ENCODE data around the gene ARL3.
"Not testable (repeated sequence)": the region's sequence is repeated elsewhere in the genome, so short reads cannot be mapped to it uniquely, and the experiment has no call there.

The ARL3 gene

DNA sequence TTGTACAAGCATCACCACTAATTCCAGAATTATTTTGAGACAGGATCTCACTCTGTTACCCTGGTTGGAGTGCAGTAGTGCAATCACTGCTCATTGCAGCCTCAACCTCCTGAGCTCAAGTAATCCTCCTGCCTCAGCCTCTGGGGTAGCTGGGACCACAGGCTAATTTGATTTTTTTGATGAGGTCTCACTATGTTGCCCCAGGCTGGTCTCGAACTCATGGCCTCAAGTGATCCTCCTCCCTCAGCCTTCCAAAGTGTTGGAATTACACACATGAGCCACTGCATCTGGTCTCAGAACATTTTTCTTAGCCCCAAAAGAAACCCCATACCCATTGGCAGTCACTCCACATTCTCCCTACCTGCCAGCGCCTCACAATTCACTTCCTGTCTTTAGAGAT, 26.0 kb upstream of the ARL3 start:
- in situ Hi-C loops (cut with HindIII; ENCODE audit: low sequenced_read_pairs): loop anchor here (5.0 to 25.0 kb wide), 2 partner anchors 73 to 322 kb away; no protein-coding TSS in a partner anchor

DNA sequence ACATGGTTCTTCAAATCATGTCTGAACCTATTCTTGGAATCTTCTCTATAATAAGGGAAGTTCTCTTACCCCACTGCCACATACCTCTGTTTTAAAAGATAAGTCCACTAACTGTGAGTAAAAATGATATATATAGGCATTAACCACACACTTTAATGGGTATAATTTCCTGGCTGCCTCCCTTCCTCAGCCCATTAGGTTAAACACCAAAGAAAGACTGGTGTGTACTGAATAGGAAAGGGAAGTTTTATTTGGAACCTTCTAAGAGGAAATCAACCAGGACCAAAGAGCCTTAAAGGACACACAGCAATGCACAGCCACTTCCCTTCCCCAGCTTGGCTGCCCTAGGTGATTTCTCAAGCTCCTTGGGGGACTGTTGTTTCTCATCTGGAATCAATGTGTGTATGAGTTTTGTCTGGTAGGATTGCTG, 24.5 kb upstream of the ARL3 start:
- in situ Hi-C loops (cut with HindIII; ENCODE audit: low sequenced_read_pairs): loop anchor here (25.0 kb wide), 1 partner anchor 324 kb away; no protein-coding TSS in a partner anchor

DNA sequence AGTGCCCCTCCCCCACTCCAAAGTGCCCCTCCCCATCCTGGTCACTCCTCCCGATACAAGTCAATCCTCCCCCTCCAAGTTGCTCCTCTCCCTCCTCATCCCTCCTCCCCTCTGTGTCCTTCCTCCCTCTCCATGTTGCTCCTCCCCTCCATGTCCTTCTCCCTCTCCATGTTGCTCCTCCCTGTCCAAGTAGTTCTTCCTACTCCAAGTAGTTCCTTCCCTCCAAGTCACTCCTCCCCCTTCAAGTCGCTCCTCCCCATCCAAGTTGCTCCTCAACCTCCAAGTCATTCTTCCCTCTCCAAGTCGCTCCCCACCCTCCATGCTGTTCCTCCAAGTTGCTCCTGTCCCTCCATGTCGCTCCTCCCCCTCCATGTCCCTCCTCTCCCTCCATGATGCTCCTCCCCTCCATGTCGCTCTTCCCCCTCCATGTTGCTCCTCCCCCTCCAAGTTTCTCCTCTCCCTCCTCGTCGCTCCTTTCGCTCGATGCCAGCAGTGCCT, 20.9 kb upstream of the ARL3 start:
- in situ Hi-C loops (cut with HindIII; ENCODE audit: low sequenced_read_pairs): loop anchor here (25.0 kb wide), 1 partner anchor 327 kb away; no protein-coding TSS in a partner anchor

DNA sequence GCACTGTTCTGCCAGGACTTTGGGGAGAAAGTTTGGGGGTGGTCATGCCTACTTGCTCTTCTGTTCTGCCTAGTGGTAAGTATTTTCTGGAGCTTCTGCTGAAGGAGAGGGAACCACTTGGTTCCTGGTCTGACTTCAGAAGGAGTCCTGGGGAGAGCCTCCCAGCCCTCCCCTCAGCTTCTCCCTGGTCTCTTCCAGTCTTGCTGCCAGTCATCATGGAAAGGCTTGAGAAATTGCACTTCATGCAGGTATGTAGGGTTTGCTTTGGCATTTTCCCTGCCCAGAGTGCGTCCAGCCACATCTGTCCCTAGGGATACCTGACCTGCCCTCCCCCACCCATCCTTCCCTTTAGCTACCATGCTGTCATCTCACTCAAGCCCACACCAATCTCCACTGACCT, 18.5 kb upstream of the ARL3 start:
- in situ Hi-C loops (cut with HindIII; ENCODE audit: low sequenced_read_pairs): loop anchor here (5.0 to 25.0 kb wide), 3 partner anchors 100 to 330 kb away; no protein-coding TSS in a partner anchor

DNA sequence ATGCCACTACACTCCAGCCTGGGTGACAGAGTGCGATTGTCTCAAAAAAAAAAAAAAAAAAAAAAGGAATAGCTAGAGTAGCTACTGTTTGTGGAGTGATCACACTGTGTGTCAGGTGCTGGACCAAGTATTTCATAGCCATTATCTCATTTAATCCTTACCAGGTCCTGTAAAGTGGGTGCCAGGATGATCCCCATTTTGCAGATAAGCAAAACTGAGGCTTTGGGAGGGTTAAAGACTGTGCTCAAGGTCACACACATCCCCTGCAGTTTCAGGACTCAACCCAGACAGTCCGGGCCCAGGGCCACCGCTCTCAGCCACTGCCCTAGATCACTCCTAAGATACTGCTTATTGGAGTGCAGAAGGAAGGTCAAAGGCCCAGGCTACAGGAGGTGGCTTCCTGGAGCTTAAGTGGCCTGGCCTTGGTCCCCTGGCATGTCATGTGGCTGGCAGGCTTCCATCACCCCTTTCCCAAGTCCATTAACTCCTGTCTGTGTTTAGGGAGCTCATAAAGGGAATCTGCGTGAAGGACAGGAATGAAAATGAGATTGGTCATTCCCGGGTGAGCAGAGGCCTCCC, 17.1 kb upstream of the ARL3 start:
- in situ Hi-C loops (cut with HindIII; ENCODE audit: low sequenced_read_pairs): loop anchor here (5.0 to 25.0 kb wide), 3 partner anchors 101 to 331 kb away; no protein-coding TSS in a partner anchor

DNA sequence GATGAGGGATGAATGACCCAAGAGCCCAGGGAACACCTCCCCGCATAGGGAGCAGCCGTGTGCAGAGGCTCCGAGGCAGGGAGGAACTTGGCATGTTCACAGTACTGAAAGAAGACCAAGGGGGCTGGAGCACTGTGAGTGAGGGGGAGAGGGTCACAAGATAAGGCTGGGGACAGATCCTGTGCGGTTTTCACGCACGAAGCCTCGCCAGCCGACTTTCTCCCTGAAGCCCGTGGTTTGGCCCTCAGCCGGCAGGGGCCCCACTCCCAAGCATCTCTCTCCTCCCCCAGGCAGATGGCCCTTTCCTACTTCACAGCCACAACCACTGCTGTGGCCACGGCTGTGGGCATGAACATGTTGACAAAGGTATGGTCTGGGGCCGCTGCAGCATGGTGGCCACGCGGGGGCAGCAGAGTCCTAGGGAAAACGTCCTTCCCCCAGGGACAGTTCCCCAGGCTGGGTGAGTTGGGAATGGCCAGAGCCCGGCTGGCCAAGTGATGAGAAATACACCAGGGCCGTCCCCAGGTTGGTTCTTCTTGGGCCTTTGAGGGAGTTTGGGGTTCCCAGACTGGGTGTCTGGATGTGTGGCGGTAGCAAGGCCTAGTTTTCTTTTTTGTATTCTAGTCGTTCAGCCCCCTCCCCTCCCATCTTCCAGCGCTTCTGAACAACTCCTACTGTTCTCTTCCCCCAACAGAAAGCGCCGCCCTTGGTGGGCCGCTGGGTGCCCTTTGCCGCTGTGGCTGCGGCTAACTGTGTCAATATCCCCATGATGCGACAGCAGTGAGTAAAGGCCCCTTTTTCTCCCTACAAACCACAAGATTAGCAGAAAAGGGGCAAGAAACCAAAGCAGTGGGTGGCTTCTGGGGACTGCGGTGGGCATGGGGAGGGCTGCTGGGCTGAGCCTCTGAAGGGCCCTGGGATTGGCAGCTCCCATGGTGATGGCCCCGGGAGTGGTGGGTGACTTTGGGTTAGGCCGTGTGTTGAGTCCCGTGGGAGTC, 15.1 kb upstream of the ARL3 start:
- in situ Hi-C loops (cut with HindIII; ENCODE audit: low sequenced_read_pairs): loop anchor here (5.0 to 25.0 kb wide), 3 partner anchors 103 to 333 kb away; no protein-coding TSS in a partner anchor

DNA sequence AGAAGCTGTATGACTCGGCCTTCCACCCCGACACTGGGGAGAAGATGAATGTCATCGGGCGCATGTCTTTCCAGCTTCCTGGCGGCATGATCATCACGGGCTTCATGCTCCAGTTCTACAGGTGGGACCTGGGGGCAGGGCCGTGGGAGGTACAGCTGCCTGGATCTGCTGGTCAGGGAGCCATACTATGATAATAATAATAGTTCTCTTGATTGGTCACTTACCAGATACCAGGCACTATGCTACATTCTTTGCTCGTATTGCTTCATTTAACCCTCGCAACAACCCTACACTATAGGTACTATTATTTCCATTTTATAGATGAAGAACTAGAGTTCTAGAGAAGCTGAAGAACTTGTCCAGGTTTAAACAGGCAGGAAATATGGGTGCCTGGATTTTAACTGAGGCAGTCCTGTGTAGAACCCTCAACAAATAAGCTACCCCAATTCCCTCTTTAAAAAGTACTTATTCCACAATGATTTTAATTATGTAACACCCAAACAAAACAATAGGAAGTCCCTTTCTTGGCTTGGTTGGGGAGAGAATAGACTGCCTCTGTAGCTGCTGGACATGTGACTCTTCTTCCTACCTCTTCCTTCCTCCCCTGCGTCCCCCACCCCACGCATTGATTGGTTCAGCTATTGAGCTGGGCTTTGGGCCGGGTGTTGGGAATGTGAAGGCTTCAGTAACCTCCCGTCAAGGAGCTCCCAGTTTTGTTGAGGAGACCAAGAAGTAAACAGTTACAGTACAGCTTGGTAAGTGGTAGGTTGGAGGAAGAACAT, 13.0 kb upstream of the ARL3 start:
- in situ Hi-C loops (cut with HindIII; ENCODE audit: low sequenced_read_pairs): loop anchor here (25.0 kb wide), 1 partner anchor 335 kb away; no protein-coding TSS in a partner anchor

DNA sequence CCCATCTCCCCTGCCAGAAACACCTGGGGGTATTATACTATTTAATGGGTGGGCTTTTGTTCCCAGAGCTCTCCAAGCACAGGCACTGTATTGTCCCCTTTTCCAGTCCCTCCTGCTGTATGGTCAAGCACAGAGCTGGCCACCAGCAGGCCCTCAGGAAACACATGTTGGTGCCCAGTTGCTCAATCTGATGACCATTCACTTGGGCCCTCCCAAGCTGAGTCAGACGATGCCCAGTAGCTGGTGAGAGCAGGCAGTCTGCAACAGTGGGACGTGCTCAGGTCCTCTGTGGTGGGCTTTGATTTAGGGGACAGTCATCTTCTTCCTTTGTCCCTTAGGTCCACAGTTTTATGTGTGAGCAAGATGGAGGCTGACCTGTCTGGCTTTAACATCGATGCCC, 12.1 kb upstream of the ARL3 start:
- in situ Hi-C loops (cut with HindIII; ENCODE audit: low sequenced_read_pairs): loop anchor here (25.0 kb wide), 1 partner anchor 336 kb away; no protein-coding TSS in a partner anchor

DNA sequence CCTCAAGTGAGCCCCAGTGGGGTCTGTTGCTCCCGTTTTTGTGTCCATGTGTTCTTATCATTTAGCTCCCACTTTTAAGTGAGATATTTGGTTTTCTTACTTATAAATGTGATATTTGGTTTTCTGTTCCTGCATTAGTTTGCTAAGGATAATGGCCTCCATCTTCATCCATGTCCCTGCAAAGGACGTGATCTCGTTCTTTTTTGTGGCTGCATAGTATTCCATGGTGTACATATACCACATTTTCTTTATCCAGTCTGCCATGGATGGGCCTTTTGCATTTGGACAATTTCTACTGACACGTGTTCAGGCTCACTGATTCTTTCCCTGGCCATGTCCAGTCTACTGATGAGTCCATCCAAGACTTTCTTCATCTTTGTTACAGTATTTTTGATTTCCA, 9.8 kb upstream of the ARL3 start:
- in situ Hi-C loops (cut with HindIII; ENCODE audit: low sequenced_read_pairs): no loop called here

DNA sequence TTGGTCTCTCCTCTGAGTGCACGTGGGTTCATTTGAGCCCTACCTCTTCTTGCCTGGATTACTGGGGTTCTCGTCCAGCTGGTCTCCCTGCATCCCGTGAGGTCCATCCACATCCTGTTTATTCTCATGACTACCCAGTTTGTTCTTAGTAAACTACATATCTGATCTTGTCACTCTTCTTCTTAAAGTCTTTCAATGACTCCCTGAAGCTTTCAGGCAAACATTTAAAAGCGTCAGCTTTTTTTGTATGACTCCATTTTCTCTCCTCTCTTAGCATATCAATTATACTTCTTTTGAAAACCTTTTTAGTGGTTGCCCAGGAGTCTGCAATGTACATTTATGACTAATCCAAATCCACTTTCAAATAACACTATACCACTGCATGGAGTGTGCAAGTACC, 7.8 kb upstream of the ARL3 start:
- in situ Hi-C loops (cut with HindIII; ENCODE audit: low sequenced_read_pairs): no loop called here

DNA sequence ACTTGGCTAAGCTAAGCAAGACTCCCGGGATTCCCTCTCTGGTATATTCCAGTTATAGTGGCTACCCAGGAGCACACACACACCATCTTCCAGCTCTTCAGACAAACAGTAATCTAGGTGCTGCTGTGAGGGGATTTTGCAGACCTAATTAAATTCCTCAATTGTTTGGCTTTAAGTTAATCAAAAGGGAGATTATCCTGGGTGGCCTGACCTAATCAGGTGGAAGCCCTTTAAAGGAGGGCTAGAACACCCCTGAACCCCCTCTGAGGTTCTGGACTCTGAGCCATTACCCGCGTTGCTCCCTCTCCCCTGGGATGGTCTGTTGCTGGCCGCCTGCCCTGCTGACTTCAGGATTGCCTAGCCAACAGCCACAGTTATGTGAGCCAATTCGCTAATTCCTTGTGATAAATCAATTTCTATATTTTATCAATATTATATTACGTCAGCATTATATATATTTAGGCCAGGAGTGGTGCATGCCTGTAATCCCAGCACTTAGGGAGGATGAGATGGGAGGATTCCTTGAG, 6.6 kb upstream of the ARL3 start:
- in situ Hi-C loops (cut with HindIII; ENCODE audit: low sequenced_read_pairs): no loop called here

DNA sequence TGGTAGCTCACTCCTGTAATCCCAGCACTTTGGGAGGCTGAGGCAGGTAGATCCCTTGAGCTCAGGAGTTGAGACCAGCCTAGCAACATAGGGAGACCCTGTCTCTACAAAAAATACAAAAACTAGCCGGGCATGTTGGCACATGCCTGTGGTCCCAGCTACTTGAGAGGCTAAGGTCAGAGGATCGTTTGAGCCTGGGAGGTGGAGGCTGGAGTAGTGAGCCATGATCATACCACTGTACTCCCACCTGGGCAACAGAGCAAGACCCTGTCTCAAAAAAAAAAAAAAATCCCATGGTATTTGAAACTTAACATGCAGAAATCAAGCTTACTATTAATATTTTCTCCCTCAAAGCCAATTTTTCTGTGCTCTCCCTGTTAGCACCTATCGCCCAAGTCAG, 6.1 kb upstream of the ARL3 start:
- in situ Hi-C loops (cut with HindIII; ENCODE audit: low sequenced_read_pairs): no loop called here

DNA sequence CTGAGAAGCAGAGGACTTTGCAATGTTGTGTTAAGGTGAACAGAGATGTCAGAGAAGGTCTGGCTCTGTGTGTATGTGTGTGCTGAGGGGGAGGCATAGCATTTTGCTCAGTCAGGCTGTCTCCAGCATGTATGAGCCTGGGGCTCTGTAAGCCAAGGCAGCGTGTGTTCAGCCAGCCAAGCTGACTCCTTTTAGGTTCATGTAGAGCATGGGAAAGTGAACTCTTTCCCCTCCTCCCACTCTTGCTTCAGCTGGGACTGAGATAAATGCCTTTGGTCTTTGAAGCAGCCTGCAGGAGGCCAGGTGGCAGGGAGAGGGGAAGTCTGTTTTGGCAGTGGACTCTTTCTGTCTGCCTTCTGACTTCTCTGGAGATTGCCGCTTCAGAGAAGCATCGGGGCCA, 4.0 kb upstream of the ARL3 start:
- in situ Hi-C loops (cut with HindIII; ENCODE audit: low sequenced_read_pairs): no loop called here

DNA sequence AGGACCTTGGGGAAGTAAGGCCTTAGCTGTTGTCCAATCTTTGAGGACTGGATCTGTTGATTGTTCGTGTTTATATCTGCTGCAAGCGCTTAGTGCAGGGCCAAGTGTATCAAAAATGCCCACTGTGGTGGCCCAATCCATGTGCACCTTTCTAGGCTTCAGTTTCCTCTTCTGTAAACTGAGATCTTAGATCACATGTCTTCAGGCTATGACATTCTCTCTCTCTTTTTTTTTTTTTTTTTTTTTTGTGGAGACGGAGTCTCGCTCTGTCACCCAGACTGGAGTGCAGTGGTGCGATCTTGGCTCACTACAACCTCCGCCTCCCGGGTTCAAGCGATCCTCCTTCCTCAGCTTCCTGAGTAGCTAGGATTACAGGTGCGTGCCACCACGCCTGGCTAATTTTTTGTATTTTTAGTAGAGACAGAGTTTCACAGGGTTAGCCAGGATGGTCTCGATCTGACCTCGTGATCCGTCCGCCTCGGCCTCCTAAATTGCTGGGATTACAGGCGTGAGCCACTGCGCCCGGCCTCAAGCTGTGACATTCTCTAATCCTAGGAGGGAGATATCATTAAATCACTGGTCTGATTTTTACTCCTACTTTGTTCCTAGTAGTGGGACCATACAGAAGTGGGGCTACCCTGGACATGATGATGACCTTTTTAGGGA, 2.8 kb upstream of the ARL3 start:
- in situ Hi-C loops (cut with HindIII; ENCODE audit: low sequenced_read_pairs): not testable (repeated sequence)

DNA sequence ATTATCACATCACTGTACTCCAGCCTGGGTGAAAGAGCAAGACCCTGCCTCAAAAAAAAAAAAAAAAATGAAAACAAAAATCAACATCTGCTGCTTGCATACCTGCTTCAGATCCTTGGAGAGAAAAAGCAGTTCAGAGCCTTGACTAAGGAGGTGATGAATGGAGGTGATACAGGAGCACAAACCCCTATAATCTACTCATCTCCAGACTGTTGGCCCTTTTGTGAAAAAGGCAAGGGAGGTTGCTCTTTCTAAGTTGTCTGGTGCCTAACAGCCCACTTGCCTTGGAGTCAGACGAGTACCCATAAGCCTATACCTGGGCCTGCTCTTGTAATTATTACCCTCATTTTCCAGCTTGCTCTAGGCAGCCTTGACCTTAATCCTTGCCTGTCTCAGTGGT, 1.7 kb upstream of the ARL3 start:
- in situ Hi-C loops (cut with HindIII; ENCODE audit: low sequenced_read_pairs): no loop called here

DNA sequence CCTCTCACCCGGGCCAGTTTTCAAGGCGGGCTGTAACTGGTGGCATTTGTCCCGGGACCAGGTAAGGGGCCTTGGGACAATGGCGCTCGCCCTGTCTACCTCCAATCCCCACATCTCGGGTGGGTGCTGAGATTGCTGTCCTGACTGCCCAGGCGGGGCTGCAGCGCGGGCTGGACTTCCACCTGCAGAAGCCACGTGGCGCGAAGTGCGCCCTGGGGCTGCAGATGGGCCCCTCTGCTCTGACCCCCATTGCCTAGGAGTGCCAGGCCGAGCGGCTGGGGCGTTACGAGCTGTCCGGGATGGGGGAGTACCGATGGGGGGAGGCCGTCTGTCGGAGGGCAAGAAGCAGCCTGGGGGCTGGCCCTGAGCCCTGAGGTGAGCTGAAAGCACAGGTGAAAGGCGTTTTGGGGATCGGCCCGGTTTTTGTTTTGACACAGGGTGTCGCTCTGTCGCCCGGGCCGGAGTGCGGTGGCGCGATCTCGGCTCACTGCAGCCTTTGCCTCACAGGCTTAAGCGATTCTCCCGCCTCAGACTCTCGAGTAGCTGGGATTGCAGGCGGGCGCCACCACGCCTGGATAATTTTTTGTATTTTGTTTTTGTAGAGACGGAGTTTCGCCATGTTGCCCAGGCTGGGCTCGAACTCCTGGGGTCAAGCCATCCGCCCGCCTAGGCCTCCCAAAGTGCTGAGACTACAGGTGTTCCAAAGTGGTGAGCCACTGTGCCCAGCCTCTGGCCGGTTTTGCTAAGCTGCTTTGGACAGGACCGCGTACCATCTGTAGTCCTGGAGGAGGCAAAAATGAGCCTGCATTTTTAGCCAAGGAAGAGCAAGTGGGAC, 641 bp upstream of the ARL3 start, which contains the start of gene SFXN2:
Gene SFXN2, plus strand, starts transcription at position 16 of the 835 bp plus-strand sequence. CDS start 12,001 bp downstream, outside the sequence.
- in situ Hi-C loops (cut with HindIII; ENCODE audit: low sequenced_read_pairs): loop anchor here (5.0 kb wide), 1 partner anchor 38 kb away; no protein-coding TSS in a partner anchor

DNA sequence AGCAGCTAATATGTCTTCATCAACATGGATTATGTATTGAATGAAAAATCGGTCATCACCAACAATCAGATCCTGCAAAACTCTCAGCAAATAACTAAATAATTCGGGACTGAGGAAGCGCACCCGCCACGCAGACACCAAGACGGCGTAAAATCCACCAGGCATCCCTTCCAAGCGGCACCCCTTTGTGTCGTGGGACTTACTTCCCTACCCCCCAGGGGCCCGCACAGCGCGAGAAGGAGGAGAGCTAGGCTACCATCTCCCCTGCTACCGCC, 721 bp downstream of the ARL3 start:
- in situ Hi-C loops (cut with HindIII; ENCODE audit: low sequenced_read_pairs): loop anchor here (5.0 kb wide), 1 partner anchor 36 kb away; no protein-coding TSS in a partner anchor

DNA sequence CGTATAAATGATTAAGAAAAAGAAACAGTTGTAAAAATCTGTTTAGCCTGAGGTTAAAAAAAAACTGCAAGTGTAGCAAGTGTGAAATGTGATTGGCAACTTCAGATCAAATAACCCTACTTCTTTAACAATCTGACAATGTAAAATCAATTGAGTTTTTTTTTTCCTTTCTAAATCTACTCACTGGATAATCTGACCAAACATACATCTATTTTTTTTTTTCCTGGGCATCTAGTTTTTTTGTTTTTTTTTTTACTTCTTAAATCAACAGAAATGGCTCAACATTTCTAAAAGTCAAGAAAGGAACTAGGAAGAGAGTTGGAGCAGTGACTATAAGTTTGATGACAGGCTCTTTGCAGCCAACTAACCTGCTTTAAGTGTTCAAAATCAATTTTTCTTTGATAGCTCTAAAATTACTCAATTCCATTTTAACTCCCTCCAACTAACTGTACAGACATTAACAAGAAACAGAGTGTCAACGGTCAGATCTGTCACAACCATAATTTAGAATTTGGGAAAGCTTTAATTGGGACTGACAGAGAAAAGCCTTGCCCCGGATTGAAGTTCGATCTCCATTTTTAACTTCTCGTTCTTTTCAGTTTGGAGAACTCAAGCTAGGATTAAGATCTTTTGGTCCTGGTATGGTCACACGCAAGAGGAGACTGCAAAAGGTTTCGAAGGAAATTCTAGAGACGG, 1.2 kb downstream of the ARL3 start:
- in situ Hi-C loops (cut with HindIII; ENCODE audit: low sequenced_read_pairs): loop anchor here (5.0 kb wide), 1 partner anchor 36 kb away; no protein-coding TSS in a partner anchor

Measured in endothelial cell of hepatic sinusoid (primary cell).